Medulla oblongata (tissue), 1 donor: ENCODE results near the gene TNP2.
"Not testable (repeated sequence)": the region's sequence is repeated elsewhere in the genome, so short reads cannot be mapped to it uniquely, and the experiment has no call there.

Source experiments
- DNase-seq: peaks from one replicate; pipeline ENCODE4 v3.0.0-alpha.2; 2015; ENCODE audit errors: extremely low spot score

The TNP2 gene

GRCh38 chr16:11220507-11220906 lies 48.6 kb downstream of the TNP2 start:
- DNase-seq, result not testable (repeated sequence)

DNA sequence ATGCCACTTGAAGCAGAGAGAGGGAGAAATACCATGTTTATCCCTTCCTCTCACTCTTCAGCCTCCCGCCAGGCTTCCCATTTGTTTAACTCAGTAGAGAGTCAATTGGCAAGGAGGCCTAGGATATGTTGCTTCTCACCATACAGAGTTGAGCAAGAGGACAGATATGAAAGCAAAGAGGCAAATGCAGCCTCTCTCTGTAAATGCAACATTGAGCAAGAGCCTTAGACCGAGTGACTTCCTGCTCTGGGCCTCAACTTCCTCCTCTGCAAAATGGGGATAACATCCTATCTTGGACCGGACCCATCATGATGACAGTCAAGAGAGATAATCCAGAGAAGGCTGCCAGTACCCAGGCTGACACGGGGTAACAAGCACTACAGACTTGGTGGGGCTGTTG lies 49.9 kb downstream of the TNP2 start:
- no peak for DNase-seq

GRCh38 chr16:11218604-11218962 lies 50.5 kb downstream of the TNP2 start:
- no peak for DNase-seq
